ENCODE data around the gene APOF. TPM values are rescaled to one million over a fixed set of nuclear protein-coding genes. Genes with fewer than 3 reads are reported as not detected.

APOF gene
- total RNA-seq, 2 donors from 2014 or later, result not detected

GRCh38 chr12:56375598-56376434, 13.2 kb upstream of the APOF start:
- Mint-ChIP-seq H3K4me1 (peaks cover 13% of the 10 kb centered on the region), H3K36me3 (ENCODE audit: low read depth) (no peaks in the 10 kb centered on the region), H3K9me3 (peaks cover 13% of the 10 kb centered on the region), H3K4me3 (no peak overlapping the region), H3K27me3 (ENCODE audit: insufficient read depth) (peaks cover 11% of the 10 kb centered on the region), H3K27ac (no peak overlapping the region)
- H3K27me3 ChIP-seq (ENCODE audit: control insufficient read depth, insufficient read depth, low read length, poor library complexity, severe bottlenecking), result peaks cover under 1% of the 10 kb centered on the region
- H3K36me3 ChIP-seq (ENCODE audit: control insufficient read depth, insufficient read depth, low read length), result no peaks in the 10 kb centered on the region
- 84 to 95% methylated on average over 8 to 11 of the region's 11 CpGs for WGBS, 2 experiments (ENCODE audit: insufficient coverage in 1 of 2, insufficient read length in 1 of 2)
- no peak overlapping the region for H3K4me3 ChIP-seq (ENCODE audit: low read length)
- no peak overlapping the region for H3K27ac ChIP-seq (ENCODE audit: low read depth, low read length)
- H3K9ac ChIP-seq (ENCODE audit: extremely low read depth, low read length, poor library complexity, severe bottlenecking), result no peak overlapping the region
- H3K9me3 ChIP-seq (ENCODE audit: control insufficient read depth, low read length), result peaks cover 4% of the 10 kb centered on the region
- peaks cover 3% of the 10 kb centered on the region for H3K4me1 ChIP-seq (ENCODE audit: control insufficient read depth, insufficient read depth, low read length)
- TF ChIP-seq CTCF (conservative IDR thresholded peaks at IDR 0.05), result no peak
- no peak for DNase-seq

GRCh38 chr12:56374726-56375597, 12.3 kb upstream of the APOF start:
- Histone ChIP-seq H3K27ac (ENCODE audit: low read depth, low read length) (no peak overlapping the region), H3K36me3 (ENCODE audit: control insufficient read depth, insufficient read depth, low read length) (no peaks in the 10 kb centered on the region), H3K4me3 (ENCODE audit: low read length) (no peak overlapping the region), H3K9me3 (ENCODE audit: control insufficient read depth, low read length) (peaks cover 4% of the 10 kb centered on the region), H3K9ac (ENCODE audit: extremely low read depth, low read length, poor library complexity, severe bottlenecking) (no peak overlapping the region), H3K27me3 (ENCODE audit: control insufficient read depth, insufficient read depth, low read length, poor library complexity, severe bottlenecking) (no peaks in the 10 kb centered on the region), H3K4me1 (ENCODE audit: control insufficient read depth, insufficient read depth, low read length) (peaks cover 3% of the 10 kb centered on the region)
- no peak overlapping the region for H3K27ac Mint-ChIP-seq
- DNase-seq, result no peak
- TF ChIP-seq CTCF (conservative IDR thresholded peaks at IDR 0.05), result no peak
- peaks cover 13% of the 10 kb centered on the region for H3K9me3 Mint-ChIP-seq
- H3K36me3 Mint-ChIP-seq (ENCODE audit: low read depth), result no peaks in the 10 kb centered on the region
- peaks cover 11% of the 10 kb centered on the region for H3K27me3 Mint-ChIP-seq (ENCODE audit: insufficient read depth)
- no peak overlapping the region for H3K4me3 Mint-ChIP-seq
- H3K4me1 Mint-ChIP-seq, result peaks cover 13% of the 10 kb centered on the region
- WGBS, 2 experiments (ENCODE audit: insufficient coverage in 1 of 2, insufficient read length in 1 of 2), result 92 to 94% methylated on average over 6 to 7 of the region's 7 CpGs

GRCh38 chr12:56373515-56373914, 10.9 kb upstream of the APOF start:
- Histone ChIP-seq H3K4me3 (ENCODE audit: low read length) (no peak overlapping the region), H3K9ac (ENCODE audit: extremely low read depth, low read length, poor library complexity, severe bottlenecking) (no peak overlapping the region), H3K9me3 (ENCODE audit: control insufficient read depth, low read length) (peaks cover 4% of the 10 kb centered on the region), H3K4me1 (ENCODE audit: control insufficient read depth, insufficient read depth, low read length) (peaks cover 3% of the 10 kb centered on the region), H3K27me3 (ENCODE audit: control insufficient read depth, insufficient read depth, low read length, poor library complexity, severe bottlenecking) (no peaks in the 10 kb centered on the region), H3K27ac (ENCODE audit: low read depth, low read length) (no peak overlapping the region), H3K36me3 (ENCODE audit: control insufficient read depth, insufficient read depth, low read length) (no peaks in the 10 kb centered on the region)
- WGBS, 2 experiments (ENCODE audit: insufficient coverage in 1 of 2, insufficient read length in 1 of 2), result 87 to 100% methylated on average over 1 of the region's 1 CpG
- no peak for TF ChIP-seq CTCF (conservative IDR thresholded peaks at IDR 0.05)
- Mint-ChIP-seq H3K4me3 (no peak overlapping the region), H3K36me3 (ENCODE audit: low read depth) (no peaks in the 10 kb centered on the region), H3K4me1 (peaks cover 13% of the 10 kb centered on the region), H3K27me3 (ENCODE audit: insufficient read depth) (peaks cover 11% of the 10 kb centered on the region), H3K27ac (no peak overlapping the region), H3K9me3 (peaks cover 13% of the 10 kb centered on the region)
- DNase-seq, result no peak
